Mammary epithelial cell (primary cell): Measurements from ENCODE around the gene TMEFF2.

Experiments
- CTCF ChIP-seq, 2 donors: IDR thresholded peaks in 1 of 2; conservative IDR thresholded peaks in 1 of 2; 2 replicates each; pipeline ENCODE4 v1.5.1; 2011 to 2012; ENCODE audit warnings: inconsistent platforms in 2 of 2, low read length in 2 of 2, mild to moderate bottlenecking in 2 of 2, control low read depth in 1 of 2, low read depth in 1 of 2; ENCODE audit not compliant: insufficient read depth in 1 of 2; ENCODE audit errors: extremely low read depth in 1 of 2
- EZH2 ChIP-seq: IDR thresholded peaks from 2 replicates; pipeline ENCODE4 v1.6.1; 2012; ENCODE audit warnings: low read length, inconsistent platforms, borderline replicate concordance

GRCh38 chr2:191945623-191946022 lies 249.1 kb downstream of the TMEFF2 start:
- TF ChIP-seq CTCF (conservative IDR thresholded peaks at IDR 0.05 in 1 of 2, IDR thresholded peaks at IDR 0.05 in 1 of 2; ENCODE audit: extremely low read depth in 1 of 2, insufficient read depth in 1 of 2, low read depth in 1 of 2, low read length in 2 of 2): no peak
- TF ChIP-seq EZH2: no peak
